Lower leg skin (tissue), 4 donors: ENCODE data around the gene PLB1. TPM values are rescaled to one million over a fixed set of nuclear protein-coding genes. Genes with fewer than 3 reads are reported as not detected.

Source experiments
- DNase-seq, 2 donors: peaks; one replicate each; pipeline ENCODE4 v3.0.0-alpha.2; 2019; ENCODE audit warnings: low spot score in 2 of 2
- H3K4me3 ChIP-seq: fragments of 200-600 bp; sonication (generic); 2 replicates; pipeline ENCODE4 v1.5.1; 2017; ENCODE audit warnings: mild to moderate bottlenecking, low read depth; ENCODE audit not compliant: poor library complexity, severe bottlenecking
- POLR2A ChIP-seq, 2 donors: fragments of 450-650 bp; IDR thresholded peaks; one replicate each; pipeline ENCODE4 v1.6.1; 2016 to 2017; ENCODE audit warnings: antibody characterized with exemption in 2 of 2, mild to moderate bottlenecking in 1 of 2, moderate library complexity in 1 of 2
- WGBS, 2 donors: methylation state at CpG; one replicate each; pipeline ENCODE4 v1.1.5; 2018; 5-methylcytosine and 5-hydroxymethylcytosine counted together
- intact Hi-C: fragments of 100-400 bp; cut with DNase I; formaldehyde crosslinking; loops from one replicate; pipeline ENCODE4 v1.15.0; 2023; ENCODE audit warnings: low total_unique reads
- total RNA-seq, 4 donors: library from RNA; depleted of rRNA; stranded (reverse); fragments of >200 nt; gene quantifications; one replicate each; pipeline ENCODE4 v1.1.0, GENCODE V29; 2016
- TF ChIP-seq, protein P1 (sequence below), 3 donors: fragments of 450-650 bp; IDR thresholded peaks; one replicate each; pipeline ENCODE4 v1.5.1; 2016; ENCODE audit warnings: antibody characterized with exemption in 3 of 3, mild to moderate bottlenecking in 3 of 3, moderate library complexity in 2 of 3

The PLB1 gene
- total RNA-seq, 4 donors from 2014 or later = 3.4 to 10.3 (median 8.9) TPM

- no peak overlapping the region for H3K4me3 ChIP-seq
- no peak for DNase-seq
- intact Hi-C loops = no loop called here
- TF ChIP-seq POLR2A (IDR thresholded peaks at IDR 0.05) = no peak
- TF ChIP-seq, protein P1, sequence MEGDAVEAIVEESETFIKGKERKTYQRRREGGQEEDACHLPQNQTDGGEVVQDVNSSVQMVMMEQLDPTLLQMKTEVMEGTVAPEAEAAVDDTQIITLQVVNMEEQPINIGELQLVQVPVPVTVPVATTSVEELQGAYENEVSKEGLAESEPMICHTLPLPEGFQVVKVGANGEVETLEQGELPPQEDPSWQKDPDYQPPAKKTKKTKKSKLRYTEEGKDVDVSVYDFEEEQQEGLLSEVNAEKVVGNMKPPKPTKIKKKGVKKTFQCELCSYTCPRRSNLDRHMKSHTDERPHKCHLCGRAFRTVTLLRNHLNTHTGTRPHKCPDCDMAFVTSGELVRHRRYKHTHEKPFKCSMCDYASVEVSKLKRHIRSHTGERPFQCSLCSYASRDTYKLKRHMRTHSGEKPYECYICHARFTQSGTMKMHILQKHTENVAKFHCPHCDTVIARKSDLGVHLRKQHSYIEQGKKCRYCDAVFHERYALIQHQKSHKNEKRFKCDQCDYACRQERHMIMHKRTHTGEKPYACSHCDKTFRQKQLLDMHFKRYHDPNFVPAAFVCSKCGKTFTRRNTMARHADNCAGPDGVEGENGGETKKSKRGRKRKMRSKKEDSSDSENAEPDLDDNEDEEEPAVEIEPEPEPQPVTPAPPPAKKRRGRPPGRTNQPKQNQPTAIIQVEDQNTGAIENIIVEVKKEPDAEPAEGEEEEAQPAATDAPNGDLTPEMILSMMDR (IDR thresholded peaks at IDR 0.05) = no peak
- WGBS, 2 donors = 80 to 83% methylated on average over 4 of the region's 4 CpGs
Observed at GRCh38 chr2:28463893-28464292, 32.0 kb upstream of the PLB1 start.

- intact Hi-C loops = no loop called here
- no peak for DNase-seq
- 64 to 74% methylated on average over 8 of the region's 8 CpGs for WGBS, 2 donors
- TF ChIP-seq, protein P1 (IDR thresholded peaks at IDR 0.05) = no peak
- TF ChIP-seq POLR2A (IDR thresholded peaks at IDR 0.05) = no peak
- H3K4me3 ChIP-seq = no peak overlapping the region
Observed at GRCh38 chr2:28465148-28465885, 30.5 kb upstream of the PLB1 start.

GRCh38 chr2:28469304-28469703, 26.6 kb upstream of the PLB1 start:
- intact Hi-C loops = no loop called here
- DNase-seq = no peak
- H3K4me3 ChIP-seq = no peak overlapping the region
- no peak for TF ChIP-seq POLR2A (IDR thresholded peaks at IDR 0.05)
- TF ChIP-seq, protein P1 (IDR thresholded peaks at IDR 0.05) = no peak

GRCh38 chr2:28469947-28470535, 25.8 kb upstream of the PLB1 start:
- intact Hi-C loops = no loop called here
- WGBS, 2 donors = 73 to 77% methylated on average over 4 of the region's 4 CpGs
- H3K4me3 ChIP-seq = no peak overlapping the region
- TF ChIP-seq POLR2A (IDR thresholded peaks at IDR 0.05) = no peak
- TF ChIP-seq, protein P1 (IDR thresholded peaks at IDR 0.05) = no peak
- DNase-seq = no peak

DNA sequence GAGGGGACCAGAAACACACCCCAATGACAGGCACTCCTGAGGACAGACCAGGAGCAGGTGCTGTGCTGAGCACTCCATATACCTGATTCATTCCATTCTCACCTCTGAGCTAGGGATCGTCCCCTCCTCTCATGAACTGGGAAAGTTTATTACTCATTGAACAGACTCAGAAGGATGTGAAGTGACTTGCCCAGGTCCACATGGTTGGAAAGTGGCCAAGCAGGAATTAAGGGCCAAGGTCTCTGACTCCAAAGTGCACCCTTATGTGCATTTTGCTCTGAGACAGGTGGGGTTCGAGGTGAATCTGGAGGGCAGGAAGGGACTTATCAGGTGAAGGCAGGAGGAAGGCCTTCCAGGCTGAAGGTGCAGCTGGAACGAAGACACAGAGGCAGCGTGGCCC, 25.1 kb upstream of the PLB1 start:
- TF ChIP-seq, protein P1 (IDR thresholded peaks at IDR 0.05) = no peak
- WGBS, 2 donors = 65 to 68% methylated on average over 4 of the region's 4 CpGs
- intact Hi-C loops = no loop called here
- DNase-seq = no peak
- no peak overlapping the region for H3K4me3 ChIP-seq
